ENCODE results near the gene GPC6.
A peak's percentile ranks its signal among the peaks of the same experiment; 100 is the strongest.

Gene GPC6

GRCh38 chr13:93345024-93345423 is 118.4 kb downstream of the GPC6 start:
- Histone ChIP-seq H3K9ac (ENCODE audit: low read length) (no peak overlapping the region), H3K27me3 (replicated peaks; ENCODE audit: control insufficient read depth, insufficient read depth, low read length) (no peaks in the 10 kb centered on the region), H3K4me1 (ENCODE audit: control insufficient read depth, insufficient read depth, low read length) (no peaks in the 10 kb centered on the region), H3K36me3 (ENCODE audit: control insufficient read depth, insufficient read depth, low read length, severe bottlenecking) (no peaks in the 10 kb centered on the region), H3K9me3 (ENCODE audit: control insufficient read depth, low read length) (peaks cover 12% of the 10 kb centered on the region), H3K4me3 (ENCODE audit: low read length) (no peak overlapping the region)
- peak; percentile 7 for DNase-seq (ENCODE audit: low read depth)

DNA sequence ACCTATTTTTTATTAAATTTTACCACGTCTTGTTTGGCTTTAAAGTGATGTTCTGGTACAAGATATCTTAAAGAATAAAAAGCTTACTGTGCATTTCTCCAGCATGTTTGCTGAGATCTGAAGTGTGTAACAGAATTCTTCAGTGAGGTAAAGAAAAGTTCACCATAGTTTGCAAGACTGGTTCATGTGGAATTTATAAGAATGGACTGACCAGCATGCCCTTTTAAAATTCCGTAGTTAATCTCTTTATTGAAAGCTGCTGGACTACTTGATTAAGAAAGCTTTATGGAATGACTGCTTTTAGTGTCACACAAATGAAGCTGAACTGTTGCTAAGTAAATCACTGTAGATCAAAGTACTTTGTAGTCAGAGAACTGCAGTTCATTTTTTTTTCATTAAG is 119.2 kb downstream of the GPC6 start:
- Histone ChIP-seq H3K9ac (ENCODE audit: low read length) (no peak overlapping the region), H3K27me3 (replicated peaks; ENCODE audit: control insufficient read depth, insufficient read depth, low read length) (no peaks in the 10 kb centered on the region), H3K36me3 (ENCODE audit: control insufficient read depth, insufficient read depth, low read length, severe bottlenecking) (no peaks in the 10 kb centered on the region), H3K4me3 (ENCODE audit: low read length) (no peak overlapping the region), H3K4me1 (ENCODE audit: control insufficient read depth, insufficient read depth, low read length) (no peaks in the 10 kb centered on the region), H3K9me3 (ENCODE audit: control insufficient read depth, low read length) (peaks cover 12% of the 10 kb centered on the region)
- DNase-seq (ENCODE audit: low read depth), result peak; percentile 65

- peaks cover 8% of the 10 kb centered on the region for H3K9me3 ChIP-seq (ENCODE audit: control insufficient read depth, low read length)
- no peaks in the 10 kb centered on the region for H3K4me1 ChIP-seq (ENCODE audit: control insufficient read depth, insufficient read depth, low read length)
- no peak overlapping the region for H3K9ac ChIP-seq (ENCODE audit: low read length)
- H3K27me3 ChIP-seq (replicated peaks; ENCODE audit: control insufficient read depth, insufficient read depth, low read length), result no peaks in the 10 kb centered on the region
- H3K36me3 ChIP-seq (ENCODE audit: control insufficient read depth, insufficient read depth, low read length, severe bottlenecking), result no peaks in the 10 kb centered on the region
- H3K4me3 ChIP-seq (ENCODE audit: low read length), result no peak overlapping the region
- no peak for DNase-seq (ENCODE audit: low read depth)
Observed at GRCh38 chr13:93352616-93353015, 126.0 kb downstream of the GPC6 start.

- H3K4me3 ChIP-seq (ENCODE audit: low read length), result no peak overlapping the region
- no peaks in the 10 kb centered on the region for H3K9me3 ChIP-seq (ENCODE audit: control insufficient read depth, low read length)
- no peak for DNase-seq (ENCODE audit: low read depth)
- no peaks in the 10 kb centered on the region for H3K36me3 ChIP-seq (ENCODE audit: control insufficient read depth, insufficient read depth, low read length, severe bottlenecking)
- H3K27me3 ChIP-seq (replicated peaks; ENCODE audit: control insufficient read depth, insufficient read depth, low read length), result no peaks in the 10 kb centered on the region
- H3K9ac ChIP-seq (ENCODE audit: low read length), result no peak overlapping the region
- no peaks in the 10 kb centered on the region for H3K4me1 ChIP-seq (ENCODE audit: control insufficient read depth, insufficient read depth, low read length)
Observed at GRCh38 chr13:93355094-93355493, 128.5 kb downstream of the GPC6 start.

GRCh38 chr13:93356469-93356868 is 129.9 kb downstream of the GPC6 start:
- Histone ChIP-seq H3K9me3 (ENCODE audit: control insufficient read depth, low read length) (no peaks in the 10 kb centered on the region), H3K9ac (ENCODE audit: low read length) (no peak overlapping the region), H3K4me3 (ENCODE audit: low read length) (no peak overlapping the region), H3K36me3 (ENCODE audit: control insufficient read depth, insufficient read depth, low read length, severe bottlenecking) (no peaks in the 10 kb centered on the region), H3K4me1 (ENCODE audit: control insufficient read depth, insufficient read depth, low read length) (no peaks in the 10 kb centered on the region), H3K27me3 (replicated peaks; ENCODE audit: control insufficient read depth, insufficient read depth, low read length) (no peaks in the 10 kb centered on the region)
- DNase-seq (ENCODE audit: low read depth), result no peak

DNA sequence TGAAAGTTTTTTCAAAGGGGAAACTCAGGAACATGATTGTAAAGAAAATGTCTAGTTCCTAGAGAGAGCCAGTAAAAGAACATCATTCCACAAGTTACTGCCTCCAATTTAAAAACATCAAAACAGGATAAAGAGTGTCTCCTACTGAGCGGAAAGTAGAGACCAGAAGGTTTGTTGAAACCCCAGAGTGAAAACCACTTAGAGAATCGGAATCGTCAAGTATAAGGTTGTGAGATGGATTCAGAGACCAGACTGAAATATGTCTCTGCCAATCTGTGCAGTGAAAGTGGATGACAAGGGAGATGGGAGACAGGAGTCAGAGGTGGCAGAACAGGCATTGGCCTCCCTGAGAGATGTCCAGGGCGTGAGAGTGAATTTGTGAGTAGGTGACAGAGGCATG is 133.4 kb downstream of the GPC6 start:
- no peak overlapping the region for H3K4me3 ChIP-seq (ENCODE audit: low read length)
- H3K4me1 ChIP-seq (ENCODE audit: control insufficient read depth, insufficient read depth, low read length), result no peaks in the 10 kb centered on the region
- no peak overlapping the region for H3K9ac ChIP-seq (ENCODE audit: low read length)
- H3K27me3 ChIP-seq (replicated peaks; ENCODE audit: control insufficient read depth, insufficient read depth, low read length), result no peaks in the 10 kb centered on the region
- H3K36me3 ChIP-seq (ENCODE audit: control insufficient read depth, insufficient read depth, low read length, severe bottlenecking), result no peaks in the 10 kb centered on the region
- no peaks in the 10 kb centered on the region for H3K9me3 ChIP-seq (ENCODE audit: control insufficient read depth, low read length)
- DNase-seq (ENCODE audit: low read depth), result no peak

- Histone ChIP-seq H3K36me3 (ENCODE audit: control insufficient read depth, insufficient read depth, low read length, severe bottlenecking) (no peaks in the 10 kb centered on the region), H3K9ac (ENCODE audit: low read length) (no peak overlapping the region), H3K4me1 (ENCODE audit: control insufficient read depth, insufficient read depth, low read length) (no peaks in the 10 kb centered on the region), H3K4me3 (ENCODE audit: low read length) (no peak overlapping the region), H3K9me3 (ENCODE audit: control insufficient read depth, low read length) (no peaks in the 10 kb centered on the region), H3K27me3 (replicated peaks; ENCODE audit: control insufficient read depth, insufficient read depth, low read length) (no peaks in the 10 kb centered on the region)
- no peak for DNase-seq (ENCODE audit: low read depth)
Observed at GRCh38 chr13:93361703-93362102, 135.1 kb downstream of the GPC6 start.

DNA sequence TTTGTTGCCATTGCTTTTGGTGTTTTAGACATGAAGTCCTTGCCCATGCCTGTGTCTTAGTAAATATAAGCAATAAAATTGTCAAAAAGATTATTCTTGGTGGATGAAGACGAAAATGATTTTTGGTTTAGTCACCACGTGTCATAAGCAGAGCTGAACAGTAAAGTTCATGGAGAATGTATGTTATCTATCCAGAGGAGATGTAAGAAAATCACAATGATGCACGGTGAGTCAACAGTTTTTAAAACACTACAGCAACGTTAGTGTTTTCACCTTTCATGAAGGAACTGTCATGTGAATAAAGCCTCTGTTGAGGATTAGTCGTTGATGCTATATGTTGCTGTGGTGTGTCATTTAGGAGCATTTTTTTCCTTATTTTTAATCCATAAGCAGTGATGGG is 137.6 kb downstream of the GPC6 start:
- no peaks in the 10 kb centered on the region for H3K36me3 ChIP-seq (ENCODE audit: control insufficient read depth, insufficient read depth, low read length, severe bottlenecking)
- H3K9me3 ChIP-seq (ENCODE audit: control insufficient read depth, low read length), result no peaks in the 10 kb centered on the region
- no peak overlapping the region for H3K9ac ChIP-seq (ENCODE audit: low read length)
- no peaks in the 10 kb centered on the region for H3K27me3 ChIP-seq (replicated peaks; ENCODE audit: control insufficient read depth, insufficient read depth, low read length)
- H3K4me1 ChIP-seq (ENCODE audit: control insufficient read depth, insufficient read depth, low read length), result no peaks in the 10 kb centered on the region
- H3K4me3 ChIP-seq (ENCODE audit: low read length), result no peak overlapping the region
- peak; percentile 3 for DNase-seq (ENCODE audit: low read depth)

DNA sequence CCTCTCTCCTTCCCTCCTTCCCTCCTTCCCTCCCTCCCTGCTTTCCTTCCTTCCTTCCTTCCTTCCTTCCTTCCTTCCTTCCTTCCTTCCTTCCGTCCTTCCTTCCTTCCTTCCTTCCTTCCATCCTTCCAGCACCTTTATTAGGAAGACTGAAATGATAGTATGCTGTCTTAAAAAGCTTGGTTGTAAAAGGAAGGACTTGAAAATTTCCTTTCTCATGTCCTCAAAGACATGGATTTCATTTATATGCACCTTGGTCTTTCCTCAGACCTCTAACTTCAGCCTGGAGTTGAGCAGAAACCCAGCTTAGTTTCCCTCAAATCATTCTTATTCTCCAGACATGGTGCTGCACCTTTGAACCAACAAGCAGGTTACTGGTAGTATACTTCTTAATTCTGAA is 141.7 kb downstream of the GPC6 start:
- H3K36me3 ChIP-seq (ENCODE audit: control insufficient read depth, insufficient read depth, low read length, severe bottlenecking), result no peaks in the 10 kb centered on the region
- H3K27me3 ChIP-seq (replicated peaks; ENCODE audit: control insufficient read depth, insufficient read depth, low read length), result no peaks in the 10 kb centered on the region
- no peak for DNase-seq (ENCODE audit: low read depth)
- H3K9ac ChIP-seq (ENCODE audit: low read length), result no peak overlapping the region
- no peaks in the 10 kb centered on the region for H3K4me1 ChIP-seq (ENCODE audit: control insufficient read depth, insufficient read depth, low read length)
- no peak overlapping the region for H3K4me3 ChIP-seq (ENCODE audit: low read length)
- H3K9me3 ChIP-seq (ENCODE audit: control insufficient read depth, low read length), result no peaks in the 10 kb centered on the region

- Histone ChIP-seq H3K9ac (ENCODE audit: low read length) (no peak overlapping the region), H3K9me3 (ENCODE audit: control insufficient read depth, low read length) (no peaks in the 10 kb centered on the region), H3K4me3 (ENCODE audit: low read length) (no peak overlapping the region), H3K4me1 (ENCODE audit: control insufficient read depth, insufficient read depth, low read length) (no peaks in the 10 kb centered on the region), H3K27me3 (replicated peaks; ENCODE audit: control insufficient read depth, insufficient read depth, low read length) (no peaks in the 10 kb centered on the region), H3K36me3 (ENCODE audit: control insufficient read depth, insufficient read depth, low read length, severe bottlenecking) (no peaks in the 10 kb centered on the region)
- no peak for DNase-seq (ENCODE audit: low read depth)
Observed at GRCh38 chr13:93368718-93369117, 142.1 kb downstream of the GPC6 start.

DNA sequence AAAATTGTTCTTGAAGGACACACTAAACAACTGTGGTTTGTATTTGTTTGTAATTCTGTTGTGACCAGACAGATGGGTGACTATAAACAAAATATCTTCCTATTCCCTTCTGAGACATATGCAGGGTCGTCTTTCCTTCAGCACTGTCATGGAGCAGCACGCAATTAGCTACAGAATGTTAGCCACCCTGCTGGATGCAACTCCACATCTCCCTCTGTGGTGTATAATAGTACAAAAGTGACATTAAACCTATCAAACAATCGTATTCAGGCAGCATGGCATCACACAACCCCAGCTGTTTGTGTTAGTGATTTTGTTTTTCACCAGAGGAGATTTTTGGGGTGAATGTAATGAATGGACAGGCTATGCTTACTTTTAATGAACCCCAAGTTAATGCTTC is 146.2 kb downstream of the GPC6 start:
- no peaks in the 10 kb centered on the region for H3K9me3 ChIP-seq (ENCODE audit: control insufficient read depth, low read length)
- no peak overlapping the region for H3K9ac ChIP-seq (ENCODE audit: low read length)
- H3K27me3 ChIP-seq (replicated peaks; ENCODE audit: control insufficient read depth, insufficient read depth, low read length), result no peaks in the 10 kb centered on the region
- no peaks in the 10 kb centered on the region for H3K4me1 ChIP-seq (ENCODE audit: control insufficient read depth, insufficient read depth, low read length)
- no peak for DNase-seq (ENCODE audit: low read depth)
- H3K36me3 ChIP-seq (ENCODE audit: control insufficient read depth, insufficient read depth, low read length, severe bottlenecking), result no peaks in the 10 kb centered on the region
- no peak overlapping the region for H3K4me3 ChIP-seq (ENCODE audit: low read length)

GRCh38 chr13:93375491-93375890 is 148.9 kb downstream of the GPC6 start:
- Histone ChIP-seq H3K4me1 (ENCODE audit: control insufficient read depth, insufficient read depth, low read length) (no peaks in the 10 kb centered on the region), H3K36me3 (ENCODE audit: control insufficient read depth, insufficient read depth, low read length, severe bottlenecking) (no peaks in the 10 kb centered on the region), H3K9ac (ENCODE audit: low read length) (no peak overlapping the region), H3K27me3 (replicated peaks; ENCODE audit: control insufficient read depth, insufficient read depth, low read length) (no peaks in the 10 kb centered on the region), H3K9me3 (ENCODE audit: control insufficient read depth, low read length) (no peaks in the 10 kb centered on the region), H3K4me3 (ENCODE audit: low read length) (no peak overlapping the region)
- DNase-seq (ENCODE audit: low read depth), result no peak

Measured in adipocyte (in vitro differentiated cells).